ENCODE data around the gene PMS1. TPM values are rescaled to one million over a fixed set of nuclear protein-coding genes. Genes with fewer than 3 reads are reported as not detected.
A peak's percentile ranks its signal among the peaks of the same experiment; 100 is the strongest.

The PMS1 gene
- polyA plus RNA-seq, 1 donor (not counting 4 experiments of a cell fraction or from before 2014, with no cell fraction given): 14.8 TPM

GRCh38 chr2:189802396-189802912 lies 18.2 kb downstream of the PMS1 start:
- peaks cover 0 to 13% of the 10 kb centered on the region in 2 experiments for H3K36me3 ChIP-seq (ENCODE audit: control insufficient read depth in 2 of 2, extremely low read depth in 1 of 2, insufficient read depth in 2 of 2, low read length in 2 of 2)
- H3K4me3 ChIP-seq (ENCODE audit: control insufficient read depth in 2 of 3, extremely low read depth in 1 of 3, insufficient read depth in 2 of 3, low read depth in 1 of 3, low read length in 3 of 3): no peak overlapping the region
- peak overlapping the region; percentile 5 for H3K4me2 ChIP-seq (ENCODE audit: control insufficient read depth, extremely low read depth, insufficient read depth, low read depth, low read length)
- no peaks in the 10 kb centered on the region for H3K9me3 ChIP-seq (ENCODE audit: control insufficient read depth, low read depth, low read length)
- peaks cover 3% of the 10 kb centered on the region for H4K20me1 ChIP-seq (ENCODE audit: control insufficient read depth, extremely low read depth, insufficient read depth, low read length)
- no peak for TF ChIP-seq EZH2 (IDR thresholded peaks at IDR 0.05; ENCODE audit: low read length)
- TF ChIP-seq CTCF (optimal IDR thresholded peaks at IDR 0.05 in 1 of 3, IDR thresholded peaks at IDR 0.05 in 1 of 3, conservative IDR thresholded peaks at IDR 0.05 in 1 of 3; ENCODE audit: extremely low read depth in 1 of 3, insufficient read depth in 2 of 3, low read length in 3 of 3): no peak
- H3K4me1 ChIP-seq (ENCODE audit: control insufficient read depth, extremely low read depth, insufficient read depth, low read length): peaks cover 21% of the 10 kb centered on the region
- H3K79me2 ChIP-seq (ENCODE audit: control insufficient read depth, insufficient read depth, low read length): peaks cover 4% of the 10 kb centered on the region
- H3K27me3 ChIP-seq (ENCODE audit: control insufficient read depth, extremely low read depth, insufficient read depth, low read length): no peaks in the 10 kb centered on the region
- H2AFZ ChIP-seq (ENCODE audit: control insufficient read depth, low read length): no peak overlapping the region
- FAIRE-seq (peak; percentile 49), DNase-seq (ENCODE audit: low read depth, low spot score) (no peak)
- dilution Hi-C loops (cut with MboI; ENCODE audit: extremely low pct_ligation_motif_present, low sequenced_read_pairs): no loop called here
- H3K27ac ChIP-seq (ENCODE audit: control insufficient read depth, insufficient read depth, low read length): no peak overlapping the region
- H3K9ac ChIP-seq (ENCODE audit: control insufficient read depth, extremely low read depth, insufficient read depth, low read length): no peak overlapping the region
- H3K9me1 ChIP-seq (ENCODE audit: control insufficient read depth, extremely low read depth, insufficient read depth, low read length): no peaks in the 10 kb centered on the region

DNA sequence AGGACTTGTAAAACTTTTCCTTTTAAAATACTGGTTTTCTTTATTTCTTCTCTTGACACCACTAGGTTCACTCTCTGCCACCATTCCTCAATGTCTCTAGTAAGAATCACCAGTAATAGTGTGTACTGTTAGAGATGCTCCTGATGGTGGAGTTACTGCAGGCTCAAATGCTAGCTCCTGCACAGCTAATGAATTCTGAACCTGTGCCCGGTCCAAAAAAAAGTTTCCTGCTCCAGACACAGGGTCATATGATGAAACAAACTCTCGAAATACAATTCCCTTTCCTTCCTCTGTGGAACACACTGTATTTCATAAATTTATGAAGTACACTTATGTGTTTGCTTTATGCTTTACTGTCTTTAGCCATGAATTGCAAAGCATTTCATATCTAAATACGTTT lies 19.2 kb downstream of the PMS1 start:
- peaks cover 4% of the 10 kb centered on the region for H3K79me2 ChIP-seq (ENCODE audit: control insufficient read depth, insufficient read depth, low read length)
- H3K27me3 ChIP-seq (ENCODE audit: control insufficient read depth, extremely low read depth, insufficient read depth, low read length): no peaks in the 10 kb centered on the region
- peaks cover 0 to 6% of the 10 kb centered on the region in 2 experiments for H3K36me3 ChIP-seq (ENCODE audit: control insufficient read depth in 2 of 2, extremely low read depth in 1 of 2, insufficient read depth in 2 of 2, low read length in 2 of 2)
- no peak overlapping the region for H3K9ac ChIP-seq (ENCODE audit: control insufficient read depth, extremely low read depth, insufficient read depth, low read length)
- peaks cover 3% of the 10 kb centered on the region for H4K20me1 ChIP-seq (ENCODE audit: control insufficient read depth, extremely low read depth, insufficient read depth, low read length)
- no peak overlapping the region for H3K4me3 ChIP-seq (ENCODE audit: control insufficient read depth in 2 of 3, extremely low read depth in 1 of 3, insufficient read depth in 2 of 3, low read depth in 1 of 3, low read length in 3 of 3)
- no peaks in the 10 kb centered on the region for H3K9me3 ChIP-seq (ENCODE audit: control insufficient read depth, low read depth, low read length)
- dilution Hi-C loops (cut with MboI; ENCODE audit: extremely low pct_ligation_motif_present, low sequenced_read_pairs): no loop called here
- no peak overlapping the region for H2AFZ ChIP-seq (ENCODE audit: control insufficient read depth, low read length)
- DNase-seq (ENCODE audit: low read depth, low spot score) (no peak), FAIRE-seq (no peak)
- no peak overlapping the region for H3K27ac ChIP-seq (ENCODE audit: control insufficient read depth, insufficient read depth, low read length)
- no peak overlapping the region for H3K4me2 ChIP-seq (ENCODE audit: control insufficient read depth, extremely low read depth, insufficient read depth, low read depth, low read length)
- H3K4me1 ChIP-seq (ENCODE audit: control insufficient read depth, extremely low read depth, insufficient read depth, low read length): peaks cover 21% of the 10 kb centered on the region
- no peaks in the 10 kb centered on the region for H3K9me1 ChIP-seq (ENCODE audit: control insufficient read depth, extremely low read depth, insufficient read depth, low read length)
- no peak for TF ChIP-seq CTCF (optimal IDR thresholded peaks at IDR 0.05 in 1 of 3, IDR thresholded peaks at IDR 0.05 in 1 of 3, conservative IDR thresholded peaks at IDR 0.05 in 1 of 3; ENCODE audit: extremely low read depth in 1 of 3, insufficient read depth in 2 of 3, low read length in 3 of 3)
- no peak for TF ChIP-seq EZH2 (IDR thresholded peaks at IDR 0.05; ENCODE audit: low read length)

Data from keratinocyte (primary cell).